Tibial artery (tissue), 4 donors: Measurements from ENCODE around the gene BBC3.
A peak's percentile ranks its signal among the peaks of the same experiment; 100 is the strongest.

ENCODE experiments used
- DNase-seq, 2 donors: peaks; one replicate each; pipeline ENCODE4 v3.0.0-alpha.2; 2019
- H3K27ac ChIP-seq, 2 donors: fragments of 200-600 bp; sonication (generic) in 1 of 2; 1 replicate in 1 of 2; 2 replicates in 1 of 2; pipeline ENCODE4 v1.5.1; 2018 to 2019; ENCODE audit warnings: mild to moderate bottlenecking in 1 of 2
- H3K27me3 ChIP-seq, 2 donors: fragments of 200-600 bp; sonication (generic) in 1 of 2; one replicate each; pipeline versions ENCODE4 v1.5.1 to v1.6.0; 2016 to 2019
- H3K36me3 ChIP-seq, 3 donors: fragments of 200-600 bp; sonication (generic) in 2 of 3; one replicate each; pipeline ENCODE4 v1.5.1; 2016 to 2019; ENCODE audit warnings: mild to moderate bottlenecking in 2 of 3
- H3K4me1 ChIP-seq, 4 donors: fragments of 200-600 bp; sonication (generic) in 2 of 4; 1 replicate in 3 of 4; 2 replicates in 1 of 4; pipeline ENCODE4 v1.5.1; 2016 to 2019
- H3K4me3 ChIP-seq, 2 donors: fragments of 200-600 bp; sonication (generic) in 1 of 2; 1 replicate in 1 of 2; 2 replicates in 1 of 2; pipeline ENCODE4 v1.5.1; 2018 to 2019; ENCODE audit warnings: mild to moderate bottlenecking in 2 of 2
- H3K9me3 ChIP-seq, 3 donors: fragments of 200-600 bp; sonication (generic) in 1 of 3; one replicate each; pipeline ENCODE4 v1.5.1; 2016 to 2019
- intact Hi-C: fragments of 100-400 bp; cut with DNase I; formaldehyde crosslinking; loops from one replicate; pipeline ENCODE4 v1.15.0; 2023; ENCODE audit warnings: low total_unique reads
- TF ChIP-seq, protein P1 (sequence below), 2 experiments: fragments of 200-600 bp in 1 of 2; fragments of 450-650 bp in 1 of 2; IDR thresholded peaks; one replicate each; pipeline ENCODE4 v1.5.1; 2017 to 2019; ENCODE audit warnings: antibody characterized with exemption in 2 of 2, mild to moderate bottlenecking in 1 of 2, moderate library complexity in 1 of 2

Gene BBC3

DNA sequence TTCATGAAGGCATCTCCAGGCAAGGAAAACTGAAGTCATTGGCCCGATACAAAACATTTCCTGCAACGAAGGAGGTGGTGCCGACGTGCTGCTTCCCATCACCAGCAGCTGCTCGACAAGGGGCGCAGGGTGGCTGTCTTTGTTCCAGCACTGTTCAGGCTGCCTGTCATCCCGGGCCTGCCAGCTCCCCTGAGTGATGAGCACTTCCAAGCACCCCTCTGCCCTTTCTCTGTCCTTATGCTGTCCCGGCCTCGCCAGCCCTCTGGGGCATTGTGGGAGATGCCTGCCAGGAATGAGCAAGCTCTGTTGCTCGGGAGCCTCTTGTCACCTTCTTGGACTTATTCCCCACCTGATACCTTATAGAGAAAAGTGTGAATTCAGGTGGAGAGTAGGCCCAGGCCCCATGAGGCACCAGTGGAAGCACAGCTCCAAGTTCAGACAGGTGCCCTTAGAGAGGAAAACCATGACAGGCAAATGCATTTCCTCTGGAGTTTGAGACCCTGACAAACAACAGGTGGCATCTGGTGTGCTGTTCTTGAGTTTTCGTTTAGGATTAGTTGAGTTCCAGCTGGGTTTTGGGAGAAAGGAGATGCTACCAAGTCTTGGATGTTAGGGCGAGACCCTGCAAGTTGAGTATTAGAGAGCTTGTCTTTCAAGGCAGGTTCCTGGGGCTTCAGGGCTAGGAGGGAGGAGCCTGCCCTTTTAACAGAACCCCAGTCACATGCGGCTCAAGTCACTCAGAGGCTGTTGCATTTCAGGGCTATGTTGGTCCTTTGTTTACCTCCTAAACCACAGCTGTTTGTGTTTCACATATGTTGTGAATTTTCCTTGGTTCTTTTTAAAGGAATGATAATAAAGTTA is 21.4 kb downstream of the BBC3 start:
- DNase-seq: no peak
- no peaks in the 10 kb centered on the region for H3K9me3 ChIP-seq
- no peak overlapping the region for H3K4me3 ChIP-seq
- peaks cover 8 to 57% (median 39%) of the 10 kb centered on the region in 3 donors for H3K36me3 ChIP-seq
- TF ChIP-seq, protein P1, sequence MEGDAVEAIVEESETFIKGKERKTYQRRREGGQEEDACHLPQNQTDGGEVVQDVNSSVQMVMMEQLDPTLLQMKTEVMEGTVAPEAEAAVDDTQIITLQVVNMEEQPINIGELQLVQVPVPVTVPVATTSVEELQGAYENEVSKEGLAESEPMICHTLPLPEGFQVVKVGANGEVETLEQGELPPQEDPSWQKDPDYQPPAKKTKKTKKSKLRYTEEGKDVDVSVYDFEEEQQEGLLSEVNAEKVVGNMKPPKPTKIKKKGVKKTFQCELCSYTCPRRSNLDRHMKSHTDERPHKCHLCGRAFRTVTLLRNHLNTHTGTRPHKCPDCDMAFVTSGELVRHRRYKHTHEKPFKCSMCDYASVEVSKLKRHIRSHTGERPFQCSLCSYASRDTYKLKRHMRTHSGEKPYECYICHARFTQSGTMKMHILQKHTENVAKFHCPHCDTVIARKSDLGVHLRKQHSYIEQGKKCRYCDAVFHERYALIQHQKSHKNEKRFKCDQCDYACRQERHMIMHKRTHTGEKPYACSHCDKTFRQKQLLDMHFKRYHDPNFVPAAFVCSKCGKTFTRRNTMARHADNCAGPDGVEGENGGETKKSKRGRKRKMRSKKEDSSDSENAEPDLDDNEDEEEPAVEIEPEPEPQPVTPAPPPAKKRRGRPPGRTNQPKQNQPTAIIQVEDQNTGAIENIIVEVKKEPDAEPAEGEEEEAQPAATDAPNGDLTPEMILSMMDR (IDR thresholded peaks at IDR 0.05): no peak
- H3K27ac ChIP-seq: peak overlapping the region; percentile 51 to 52
- intact Hi-C loops: loop anchor here (5.0 kb wide), 2 partner anchors 38 to 62 kb away; no protein-coding TSS in a partner anchor
- peaks cover 0 to 6% (median 1%) of the 10 kb centered on the region in 4 donors for H3K4me1 ChIP-seq
- H3K27me3 ChIP-seq: no peaks in the 10 kb centered on the region

DNA sequence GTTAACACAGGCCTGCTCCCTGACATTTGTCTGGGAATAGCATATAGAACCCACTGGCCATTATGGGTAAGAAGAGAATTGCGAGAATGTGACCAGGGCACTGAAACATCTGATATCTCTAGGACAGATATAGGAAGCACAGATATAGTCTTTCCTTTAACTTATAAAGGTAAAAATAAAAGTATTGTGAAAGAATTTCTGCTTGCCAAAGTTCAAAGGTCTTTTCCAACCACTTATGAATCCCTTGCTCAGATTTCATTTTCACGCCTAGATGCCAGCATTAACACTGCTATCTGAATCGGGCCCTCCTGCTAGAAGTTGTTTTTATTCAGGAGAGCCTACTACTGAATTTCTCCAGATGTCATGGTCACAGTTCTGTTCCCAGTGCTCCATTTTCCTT is 27.7 kb downstream of the BBC3 start:
- Histone ChIP-seq H3K9me3 (no peaks in the 10 kb centered on the region), H3K27me3 (no peaks in the 10 kb centered on the region), H3K4me1 (no peaks in the 10 kb centered on the region), H3K27ac (no peak overlapping the region), H3K36me3 (peaks cover 6 to 87% (median 52%) of the 10 kb centered on the region in 3 donors), H3K4me3 (no peak overlapping the region)
- DNase-seq: no peak
- TF ChIP-seq, protein P1 (IDR thresholded peaks at IDR 0.05): no peak
- intact Hi-C loops: no loop called here

DNA sequence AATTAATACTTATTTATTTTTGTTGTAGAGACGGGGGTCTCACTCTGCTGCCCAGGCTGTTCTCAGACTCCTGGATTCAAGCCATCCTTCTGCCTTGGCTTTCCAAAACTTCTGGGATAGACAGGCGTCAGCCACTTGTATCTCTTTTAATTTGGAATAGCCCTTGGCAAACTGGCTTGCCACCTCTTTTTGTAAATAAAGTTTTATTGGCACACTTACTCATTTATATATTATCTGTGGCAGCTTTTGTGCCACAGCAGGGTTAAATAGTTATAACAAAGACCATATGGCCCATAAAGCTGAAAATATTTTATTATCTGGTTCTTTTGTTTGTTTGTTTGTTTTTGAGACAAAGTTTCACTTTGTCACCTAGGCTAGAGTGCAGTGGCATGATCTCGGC is 30.5 kb downstream of the BBC3 start:
- Histone ChIP-seq H3K36me3 (peaks cover 12 to 71% (median 46%) of the 10 kb centered on the region in 3 donors), H3K9me3 (no peaks in the 10 kb centered on the region), H3K27ac (no peak overlapping the region), H3K4me3 (no peak overlapping the region), H3K4me1 (no peaks in the 10 kb centered on the region), H3K27me3 (no peaks in the 10 kb centered on the region)
- intact Hi-C loops: no loop called here
- TF ChIP-seq, protein P1 (IDR thresholded peaks at IDR 0.05): no peak
- no peak for DNase-seq

DNA sequence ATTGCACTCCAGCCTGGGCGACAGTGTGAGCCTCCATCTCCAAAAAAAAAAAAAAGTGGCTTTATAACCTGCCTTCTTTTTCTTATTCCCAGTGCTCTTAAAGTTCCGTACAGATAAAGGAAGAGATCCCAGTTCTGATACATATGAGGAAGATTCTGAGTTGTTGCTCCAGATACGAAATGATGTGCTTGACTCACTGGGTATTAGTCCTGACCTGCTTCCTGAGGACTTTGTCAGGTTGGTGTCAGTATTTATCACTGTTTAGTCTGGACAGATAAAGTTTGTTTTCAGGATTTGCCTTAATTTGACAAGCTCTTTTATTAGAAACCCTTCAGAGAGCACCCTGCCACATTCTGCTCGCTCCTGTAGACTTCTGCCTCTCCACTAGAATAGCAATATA is 33.9 kb downstream of the BBC3 start:
- TF ChIP-seq, protein P1 (IDR thresholded peaks at IDR 0.05): no peak
- Histone ChIP-seq H3K27ac (no peak overlapping the region), H3K9me3 (no peaks in the 10 kb centered on the region), H3K36me3 (peaks cover 12 to 38% (median 30%) of the 10 kb centered on the region in 3 donors), H3K4me3 (no peak overlapping the region), H3K27me3 (no peaks in the 10 kb centered on the region), H3K4me1 (peaks cover 0 to 3% (median 0%) of the 10 kb centered on the region in 4 donors)
- intact Hi-C loops: no loop called here
- DNase-seq: no peak

DNA sequence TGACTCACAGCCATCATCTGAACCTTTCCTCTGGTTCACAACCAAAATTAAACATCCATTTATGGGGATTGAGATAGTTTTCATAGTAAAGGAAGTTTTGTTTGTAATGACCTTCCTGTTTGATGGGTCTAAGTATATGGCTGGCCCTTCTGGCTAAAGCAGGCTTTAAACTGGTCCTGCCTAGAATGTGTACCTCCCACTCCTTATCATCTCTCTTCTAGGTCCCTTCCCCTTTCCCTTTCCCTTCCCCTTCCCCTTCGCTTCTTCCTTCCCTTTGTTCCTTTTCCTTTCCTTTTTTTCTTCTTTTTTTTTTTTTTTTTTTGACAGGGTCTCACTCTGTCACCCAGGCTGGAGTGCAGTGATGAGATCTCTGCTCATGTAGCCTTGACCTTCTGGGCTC is 35.6 kb downstream of the BBC3 start:
- intact Hi-C loops: no loop called here

More for the DNA sequence above, 35.6 kb downstream of the BBC3 start:
- H3K9me3 ChIP-seq: no peaks in the 10 kb centered on the region
- H3K4me1 ChIP-seq: peaks cover 0 to 16% (median 13%) of the 10 kb centered on the region in 4 donors
- peaks cover 12 to 26% (median 25%) of the 10 kb centered on the region in 3 donors for H3K36me3 ChIP-seq
- no peak overlapping the region for H3K27ac ChIP-seq
- TF ChIP-seq, protein P1 (IDR thresholded peaks at IDR 0.05): no peak
- no peak overlapping the region for H3K4me3 ChIP-seq
- H3K27me3 ChIP-seq: no peaks in the 10 kb centered on the region
- DNase-seq: no peak
